ENCODE results near the gene SACM1L. TPM values are rescaled to one million over a fixed set of nuclear protein-coding genes. Genes with fewer than 3 reads are reported as not detected.
A peak's percentile ranks its signal among the peaks of the same experiment; 100 is the strongest.
"Not testable (repeated sequence)": the region's sequence is repeated elsewhere in the genome, so short reads cannot be mapped to it uniquely, and the experiment has no call there.

SACM1L gene
- total and polyA plus RNA-seq, 2 donors: 47.2 to 58.3 TPM

GRCh38 chr3:45685722-45686121 lies 3.5 kb upstream of the SACM1L start:
- not testable (repeated sequence) for H3K9me3 ChIP-seq (ENCODE audit: control insufficient read depth in 2 of 2, insufficient read depth in 1 of 2, low read length in 1 of 2); H3K4me3 ChIP-seq (ENCODE audit: low read length in 2 of 2); H3K27ac ChIP-seq (ENCODE audit: low read depth in 1 of 2, low read length in 1 of 2); DNase-seq (ENCODE audit: low read depth in 6 of 9, low spot score in 9 of 9); H3K27me3 ChIP-seq (ENCODE audit: control insufficient read depth in 2 of 2, insufficient read depth in 1 of 2, low read length in 1 of 2); H3K36me3 ChIP-seq (ENCODE audit: control insufficient read depth in 2 of 2, insufficient read depth in 2 of 2, low read length in 1 of 2)
- peaks cover 2 to 13% of the 10 kb centered on the region in 2 donors for H3K4me1 ChIP-seq (ENCODE audit: control insufficient read depth in 2 of 2, insufficient read depth in 2 of 2, low read length in 2 of 2)
- WGBS: 95% methylated on average over 4 of the region's 4 CpGs

DNA sequence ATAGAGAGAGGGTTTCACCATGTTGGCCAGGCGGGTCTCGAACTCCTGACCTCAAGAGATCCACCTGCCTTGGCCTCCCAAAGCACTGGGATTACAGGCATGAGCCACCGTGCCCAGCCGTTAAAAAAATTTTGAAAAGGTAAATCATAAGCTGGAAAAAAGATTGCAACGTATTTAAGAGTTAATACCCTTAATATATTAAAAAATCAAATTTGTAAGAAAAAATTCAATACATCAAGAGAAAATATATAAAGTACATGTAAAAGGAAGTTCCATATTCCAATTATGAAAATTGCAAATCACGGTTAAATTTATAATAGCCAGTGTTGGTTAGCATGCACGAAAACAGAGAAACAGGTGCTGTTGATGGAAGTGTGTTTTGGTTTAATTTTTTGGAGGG lies 2.3 kb upstream of the SACM1L start:
- Histone ChIP-seq H3K9me3 (ENCODE audit: control insufficient read depth in 2 of 2, insufficient read depth in 1 of 2, low read length in 1 of 2) (peaks cover 0 to 4% of the 10 kb centered on the region in 2 donors), H3K27ac (ENCODE audit: low read depth in 1 of 2, low read length in 1 of 2) (no peak overlapping the region), H3K4me1 (ENCODE audit: control insufficient read depth in 2 of 2, insufficient read depth in 2 of 2, low read length in 2 of 2) (peaks cover 9 to 22% of the 10 kb centered on the region in 2 donors), H3K4me3 (ENCODE audit: low read length in 2 of 2) (no peak overlapping the region), H3K36me3 (ENCODE audit: control insufficient read depth in 2 of 2, insufficient read depth in 2 of 2, low read length in 1 of 2) (peaks cover 0 to 12% of the 10 kb centered on the region in 2 donors), H3K27me3 (ENCODE audit: control insufficient read depth in 2 of 2, insufficient read depth in 1 of 2, low read length in 1 of 2) (no peaks in the 10 kb centered on the region)
- 97% methylated on average over 7 of the region's 7 CpGs for WGBS
- DNase-seq (ENCODE audit: low read depth in 6 of 9, low spot score in 9 of 9): no peak

- Histone ChIP-seq H3K9me3 (ENCODE audit: control insufficient read depth in 2 of 2, insufficient read depth in 1 of 2, low read length in 1 of 2) (peaks cover 0 to 3% of the 10 kb centered on the region in 2 donors), H3K4me1 (ENCODE audit: control insufficient read depth in 2 of 2, insufficient read depth in 2 of 2, low read length in 2 of 2) (peaks cover 11 to 27% of the 10 kb centered on the region in 2 donors), H3K4me3 (ENCODE audit: low read length in 2 of 2) (peak overlapping the region; percentile 84 to 96), H3K36me3 (ENCODE audit: control insufficient read depth in 2 of 2, insufficient read depth in 2 of 2, low read length in 1 of 2) (peaks cover 0 to 17% of the 10 kb centered on the region in 2 donors), H3K27ac (ENCODE audit: low read depth in 1 of 2, low read length in 1 of 2) (peak overlapping the region in 1 of 2 donors; percentile 92), H3K27me3 (ENCODE audit: control insufficient read depth in 2 of 2, insufficient read depth in 1 of 2, low read length in 1 of 2) (no peaks in the 10 kb centered on the region)
- DNase-seq (ENCODE audit: low read depth in 6 of 9, low spot score in 9 of 9): no peak
- WGBS: 31% methylated on average over 4 of the region's 4 CpGs
These were observed 1.4 kb upstream of the SACM1L start for GRCh38 chr3:45687828-45688193.

DNA sequence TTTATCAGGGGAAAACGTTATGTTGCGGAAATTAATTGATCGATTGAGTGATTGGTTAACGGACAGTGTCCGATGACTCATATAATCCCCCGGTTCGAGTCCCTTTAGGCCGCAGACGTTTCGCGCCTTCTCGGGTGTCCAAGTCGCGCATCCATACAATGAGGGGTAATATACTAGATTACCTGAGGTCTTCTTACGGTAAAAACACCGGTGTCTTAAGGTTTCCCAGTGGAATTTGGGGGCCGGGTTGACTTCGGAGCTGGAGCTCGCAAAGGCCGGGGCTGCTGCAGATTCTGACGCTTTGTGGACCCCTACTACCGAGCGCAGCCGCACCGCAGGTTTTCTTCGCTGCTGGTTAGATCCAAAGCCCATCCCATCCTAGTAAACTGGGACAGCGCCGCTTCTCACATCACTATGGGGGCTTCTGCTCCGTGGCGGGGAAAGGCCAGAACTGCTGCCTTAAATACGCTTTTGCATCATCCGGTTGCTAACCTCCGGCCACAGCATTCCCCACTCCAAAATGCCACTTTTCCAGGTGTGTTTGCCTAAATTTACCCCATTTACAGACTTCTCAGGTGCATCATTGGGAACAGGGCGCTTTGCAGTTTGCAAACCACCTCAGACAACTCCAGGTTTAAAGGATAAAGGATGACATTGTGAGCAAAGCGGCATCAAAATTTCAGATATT lies 858 bp upstream of the SACM1L start:
- Histone ChIP-seq H3K4me1 (ENCODE audit: control insufficient read depth in 2 of 2, insufficient read depth in 2 of 2, low read length in 2 of 2) (peaks cover 12 to 30% of the 10 kb centered on the region in 2 donors), H3K4me3 (ENCODE audit: low read length in 2 of 2) (peak overlapping the region; percentile 84 to 96), H3K9me3 (ENCODE audit: control insufficient read depth in 2 of 2, insufficient read depth in 1 of 2, low read length in 1 of 2) (no peaks in the 10 kb centered on the region), H3K36me3 (ENCODE audit: control insufficient read depth in 2 of 2, insufficient read depth in 2 of 2, low read length in 1 of 2) (peaks cover 0 to 15% of the 10 kb centered on the region in 2 donors), H3K27ac (ENCODE audit: low read depth in 1 of 2, low read length in 1 of 2) (peak overlapping the region; percentile 92), H3K27me3 (ENCODE audit: control insufficient read depth in 2 of 2, insufficient read depth in 1 of 2, low read length in 1 of 2) (no peaks in the 10 kb centered on the region)
- no peak for DNase-seq (ENCODE audit: low read depth in 6 of 9, low spot score in 9 of 9)
- under 1% methylated on average over 35 of the region's 35 CpGs for whole genome bisulfite sequencing

GRCh38 chr3:45689787-45690145 lies 570 bp downstream of the SACM1L start:
- DNase-seq (ENCODE audit: low read depth in 6 of 9, low spot score in 9 of 9): no peak
- Histone ChIP-seq H3K27ac (ENCODE audit: low read depth in 1 of 2, low read length in 1 of 2) (peak overlapping the region; percentile 92), H3K4me3 (ENCODE audit: low read length in 2 of 2) (peak overlapping the region; percentile 84 to 96), H3K36me3 (ENCODE audit: control insufficient read depth in 2 of 2, insufficient read depth in 2 of 2, low read length in 1 of 2) (peaks cover 0 to 19% of the 10 kb centered on the region in 2 donors), H3K9me3 (ENCODE audit: control insufficient read depth in 2 of 2, insufficient read depth in 1 of 2, low read length in 1 of 2) (no peaks in the 10 kb centered on the region), H3K4me1 (ENCODE audit: control insufficient read depth in 2 of 2, insufficient read depth in 2 of 2, low read length in 2 of 2) (peaks cover 21 to 43% of the 10 kb centered on the region in 2 donors), H3K27me3 (ENCODE audit: control insufficient read depth in 2 of 2, insufficient read depth in 1 of 2, low read length in 1 of 2) (no peaks in the 10 kb centered on the region)
- 1% methylated on average over 8 of the region's 8 CpGs for WGBS

DNA sequence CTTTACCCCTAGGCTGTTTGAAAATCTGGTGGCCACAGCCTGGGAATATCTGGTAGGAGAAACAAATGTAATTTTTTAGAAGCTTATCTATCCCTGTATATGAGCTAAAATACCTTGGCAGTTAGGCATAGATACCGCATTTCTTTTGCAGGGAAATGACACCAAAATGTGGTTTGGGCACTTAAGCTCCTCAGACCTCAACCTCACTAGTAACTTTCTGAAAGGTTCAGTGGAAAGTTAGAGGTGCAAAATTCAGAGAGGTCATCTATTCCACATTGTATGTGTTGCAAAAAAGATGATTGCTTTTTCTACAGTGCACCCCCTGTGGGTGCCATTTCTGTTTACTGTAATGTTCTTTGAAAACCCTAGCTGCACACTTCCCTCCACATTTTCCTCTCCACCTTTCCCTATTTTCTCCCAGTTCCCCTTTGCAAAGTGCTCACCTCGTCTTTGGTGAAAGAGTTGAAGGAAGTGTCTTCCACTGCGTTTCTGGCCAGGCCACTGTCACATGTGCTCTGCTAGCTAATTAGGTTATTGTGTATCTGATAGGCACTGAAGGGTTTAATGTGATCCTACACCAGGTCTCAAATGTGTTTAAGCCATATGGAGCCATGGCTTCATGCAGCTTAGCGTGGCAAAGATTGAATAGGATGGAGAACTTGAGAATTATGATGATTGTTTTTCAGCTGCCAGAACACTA lies 1.3 kb downstream of the SACM1L start:
- H3K27ac ChIP-seq (ENCODE audit: low read depth in 1 of 2, low read length in 1 of 2): peak overlapping the region in 1 of 2 donors; percentile 92
- peaks cover 0 to 19% of the 10 kb centered on the region in 2 donors for H3K36me3 ChIP-seq (ENCODE audit: control insufficient read depth in 2 of 2, insufficient read depth in 2 of 2, low read length in 1 of 2)
- H3K9me3 ChIP-seq (ENCODE audit: control insufficient read depth in 2 of 2, insufficient read depth in 1 of 2, low read length in 1 of 2): no peaks in the 10 kb centered on the region
- peak overlapping the region; percentile 84 to 96 for H3K4me3 ChIP-seq (ENCODE audit: low read length in 2 of 2)
- peaks cover 21 to 46% of the 10 kb centered on the region in 2 donors for H3K4me1 ChIP-seq (ENCODE audit: control insufficient read depth in 2 of 2, insufficient read depth in 2 of 2, low read length in 2 of 2)
- no peaks in the 10 kb centered on the region for H3K27me3 ChIP-seq (ENCODE audit: control insufficient read depth in 2 of 2, insufficient read depth in 1 of 2, low read length in 1 of 2)
- 10% methylated on average over 4 of the region's 4 CpGs for WGBS
- DNase-seq (ENCODE audit: low read depth in 6 of 9, low spot score in 9 of 9): peak in 4 of 9 donors; percentile 13 to 35 (median 22)

DNA sequence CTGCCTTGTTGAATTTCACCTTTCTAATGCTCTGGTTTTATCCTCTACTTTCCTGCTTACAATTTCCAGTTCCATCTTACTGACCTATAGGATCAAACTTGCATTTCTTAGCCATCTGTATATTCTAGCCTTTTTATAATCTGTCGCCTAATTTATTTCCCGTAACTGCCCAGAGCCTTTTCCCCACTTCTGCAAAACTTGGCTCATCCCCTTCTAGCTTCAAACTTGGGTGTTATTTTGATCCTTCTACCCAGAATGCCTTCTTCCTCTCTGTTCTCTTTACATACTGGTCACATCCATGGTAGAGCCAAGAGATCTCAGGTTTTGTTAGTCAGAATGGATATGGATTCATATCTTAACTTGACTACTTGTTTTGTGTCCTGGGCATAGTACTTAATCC lies 2.6 kb downstream of the SACM1L start:
- H3K27me3 ChIP-seq (ENCODE audit: control insufficient read depth in 2 of 2, insufficient read depth in 1 of 2, low read length in 1 of 2): no peaks in the 10 kb centered on the region
- no peak overlapping the region for H3K27ac ChIP-seq (ENCODE audit: low read depth in 1 of 2, low read length in 1 of 2)
- no peaks in the 10 kb centered on the region for H3K9me3 ChIP-seq (ENCODE audit: control insufficient read depth in 2 of 2, insufficient read depth in 1 of 2, low read length in 1 of 2)
- DNase-seq (ENCODE audit: low read depth in 6 of 9, low spot score in 9 of 9): no peak
- H3K4me1 ChIP-seq (ENCODE audit: control insufficient read depth in 2 of 2, insufficient read depth in 2 of 2, low read length in 2 of 2): peaks cover 21 to 46% of the 10 kb centered on the region in 2 donors
- 98% methylated on average over 2 of the region's 2 CpGs for WGBS
- peaks cover 0 to 25% of the 10 kb centered on the region in 2 donors for H3K36me3 ChIP-seq (ENCODE audit: control insufficient read depth in 2 of 2, insufficient read depth in 2 of 2, low read length in 1 of 2)
- H3K4me3 ChIP-seq (ENCODE audit: low read length in 2 of 2): no peak overlapping the region

- WGBS: 83% methylated on average over 3 of the region's 3 CpGs
- no peak for DNase-seq (ENCODE audit: low read depth in 6 of 9, low spot score in 9 of 9)
- Histone ChIP-seq H3K36me3 (ENCODE audit: control insufficient read depth in 2 of 2, insufficient read depth in 2 of 2, low read length in 1 of 2) (peaks cover 0 to 31% of the 10 kb centered on the region in 2 donors), H3K27ac (ENCODE audit: low read depth in 1 of 2, low read length in 1 of 2) (peak overlapping the region in 1 of 2 donors; percentile 27), H3K27me3 (ENCODE audit: control insufficient read depth in 2 of 2, insufficient read depth in 1 of 2, low read length in 1 of 2) (no peaks in the 10 kb centered on the region), H3K9me3 (ENCODE audit: control insufficient read depth in 2 of 2, insufficient read depth in 1 of 2, low read length in 1 of 2) (no peaks in the 10 kb centered on the region), H3K4me1 (ENCODE audit: control insufficient read depth in 2 of 2, insufficient read depth in 2 of 2, low read length in 2 of 2) (peaks cover 21 to 43% of the 10 kb centered on the region in 2 donors), H3K4me3 (ENCODE audit: low read length in 2 of 2) (no peak overlapping the region)
These were observed 3.7 kb downstream of the SACM1L start for GRCh38 chr3:45692866-45693265.

DNA sequence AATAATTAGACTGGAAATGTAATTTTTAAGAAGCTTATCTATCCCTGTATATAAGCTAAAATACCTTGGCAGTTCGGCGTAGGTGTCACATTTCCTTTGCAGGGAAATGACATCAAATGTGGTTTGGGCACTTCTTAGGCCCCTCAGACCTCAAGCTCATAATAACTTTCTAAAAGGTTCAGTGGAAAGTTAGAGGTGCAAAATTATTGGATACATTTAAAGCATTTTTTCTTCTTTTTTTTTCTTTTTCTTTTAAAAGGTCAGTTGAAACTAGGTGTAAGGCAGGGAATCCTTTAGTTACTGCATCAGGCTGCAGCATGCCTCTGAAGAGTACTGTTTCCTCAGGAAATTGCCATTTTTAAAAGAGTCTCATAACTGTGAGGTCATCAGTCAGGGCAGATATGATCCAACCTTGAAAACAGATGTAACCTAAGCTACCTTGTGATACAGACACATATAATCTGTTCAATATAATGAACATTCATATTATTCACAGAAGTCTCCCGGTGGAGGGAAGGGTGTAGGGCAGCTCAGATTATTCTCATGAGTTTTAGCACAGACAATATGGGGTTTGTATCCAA lies 4.8 kb downstream of the SACM1L start:
- H3K27me3 ChIP-seq (ENCODE audit: control insufficient read depth in 2 of 2, insufficient read depth in 1 of 2, low read length in 1 of 2): no peaks in the 10 kb centered on the region
- peak overlapping the region; percentile 27 to 73 for H3K27ac ChIP-seq (ENCODE audit: low read depth in 1 of 2, low read length in 1 of 2)
- no peaks in the 10 kb centered on the region for H3K9me3 ChIP-seq (ENCODE audit: control insufficient read depth in 2 of 2, insufficient read depth in 1 of 2, low read length in 1 of 2)
- H3K4me3 ChIP-seq (ENCODE audit: low read length in 2 of 2): no peak overlapping the region
- WGBS: 24% methylated on average over 3 of the region's 3 CpGs
- peaks cover 0 to 35% of the 10 kb centered on the region in 2 donors for H3K36me3 ChIP-seq (ENCODE audit: control insufficient read depth in 2 of 2, insufficient read depth in 2 of 2, low read length in 1 of 2)
- H3K4me1 ChIP-seq (ENCODE audit: control insufficient read depth in 2 of 2, insufficient read depth in 2 of 2, low read length in 2 of 2): peaks cover 19 to 38% of the 10 kb centered on the region in 2 donors
- DNase-seq (ENCODE audit: low read depth in 6 of 9, low spot score in 9 of 9): peak in 3 of 9 donors; percentile 40 to 70 (median 45)

Measured in thymus (tissue), 11 donors.